ENCODE results near the gene NEK6.

The NEK6 gene

DNA sequence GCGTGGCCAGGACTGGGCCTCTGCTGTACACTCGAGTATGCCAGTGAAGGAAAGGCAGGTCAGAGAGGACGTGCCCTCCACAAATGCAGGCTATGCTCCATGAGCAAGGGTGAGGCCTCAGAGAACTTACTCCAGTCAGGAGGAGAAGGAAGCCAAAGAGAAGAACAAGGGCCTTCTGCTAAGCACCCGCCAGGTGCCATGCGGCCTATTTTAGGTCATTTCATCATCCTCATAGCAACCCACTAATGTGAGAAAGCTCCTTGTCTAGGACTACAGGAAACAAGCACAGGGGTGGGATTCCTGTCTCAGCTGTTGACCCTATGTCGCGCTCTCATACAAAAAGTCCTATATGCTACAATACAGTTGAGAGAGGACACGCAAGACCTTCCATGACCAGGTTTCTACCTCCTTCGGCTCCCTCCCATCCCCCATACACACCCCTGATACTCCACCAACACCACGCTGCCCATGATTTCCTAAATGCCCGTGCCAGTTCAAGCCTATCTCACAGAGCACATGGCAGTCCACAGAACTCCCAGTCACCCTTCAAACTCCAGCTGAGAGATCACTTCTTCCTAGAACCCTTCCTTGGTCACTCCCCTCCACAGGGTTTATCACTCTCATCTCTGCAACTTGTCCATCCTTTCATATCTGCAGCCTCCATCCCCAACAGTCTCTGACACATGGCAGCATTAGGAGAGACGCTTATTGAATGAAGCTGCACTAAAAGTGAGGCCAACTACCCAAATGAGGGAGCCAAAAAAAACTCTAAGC, 130.7 kb downstream of the NEK6 start:
- no peak for DNase-seq

DNA sequence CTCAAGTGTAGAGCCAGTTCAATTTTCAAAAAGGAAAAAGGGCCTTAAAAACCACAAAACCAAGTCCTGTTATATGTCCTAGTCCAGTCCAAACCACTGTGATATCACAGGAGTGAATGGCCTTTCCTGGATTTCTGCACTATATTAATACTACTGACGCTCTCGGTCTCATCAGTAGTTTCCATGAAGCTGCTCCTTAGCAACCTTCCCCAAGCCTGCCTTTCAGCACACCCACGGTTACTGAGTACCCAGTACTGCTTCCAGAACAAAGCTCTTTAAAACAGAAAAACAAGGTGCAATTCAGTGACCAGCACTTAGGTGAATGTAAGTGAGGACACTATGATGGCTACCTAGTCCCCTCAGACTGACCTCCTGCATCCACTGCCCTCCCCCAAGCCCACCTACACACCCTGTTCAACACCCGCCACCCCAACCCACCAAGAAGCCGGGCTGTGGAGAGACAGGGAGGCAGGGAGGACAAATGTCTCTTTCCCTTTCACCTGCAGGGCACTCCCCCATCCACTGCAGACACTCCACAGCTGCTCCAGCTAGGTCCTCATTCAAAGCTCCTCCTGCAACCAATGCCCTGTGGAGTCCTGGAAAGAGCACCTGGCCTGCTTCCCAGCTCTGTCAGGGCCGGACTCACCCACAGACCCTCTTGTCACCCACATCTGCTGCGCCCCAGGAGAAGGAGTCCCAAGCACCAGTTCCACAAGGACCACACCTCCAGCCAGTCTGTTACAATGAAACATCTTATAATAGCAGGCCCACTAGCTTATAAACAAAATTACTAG, 131.6 kb downstream of the NEK6 start:
- DNase-seq, result no peak

DNA sequence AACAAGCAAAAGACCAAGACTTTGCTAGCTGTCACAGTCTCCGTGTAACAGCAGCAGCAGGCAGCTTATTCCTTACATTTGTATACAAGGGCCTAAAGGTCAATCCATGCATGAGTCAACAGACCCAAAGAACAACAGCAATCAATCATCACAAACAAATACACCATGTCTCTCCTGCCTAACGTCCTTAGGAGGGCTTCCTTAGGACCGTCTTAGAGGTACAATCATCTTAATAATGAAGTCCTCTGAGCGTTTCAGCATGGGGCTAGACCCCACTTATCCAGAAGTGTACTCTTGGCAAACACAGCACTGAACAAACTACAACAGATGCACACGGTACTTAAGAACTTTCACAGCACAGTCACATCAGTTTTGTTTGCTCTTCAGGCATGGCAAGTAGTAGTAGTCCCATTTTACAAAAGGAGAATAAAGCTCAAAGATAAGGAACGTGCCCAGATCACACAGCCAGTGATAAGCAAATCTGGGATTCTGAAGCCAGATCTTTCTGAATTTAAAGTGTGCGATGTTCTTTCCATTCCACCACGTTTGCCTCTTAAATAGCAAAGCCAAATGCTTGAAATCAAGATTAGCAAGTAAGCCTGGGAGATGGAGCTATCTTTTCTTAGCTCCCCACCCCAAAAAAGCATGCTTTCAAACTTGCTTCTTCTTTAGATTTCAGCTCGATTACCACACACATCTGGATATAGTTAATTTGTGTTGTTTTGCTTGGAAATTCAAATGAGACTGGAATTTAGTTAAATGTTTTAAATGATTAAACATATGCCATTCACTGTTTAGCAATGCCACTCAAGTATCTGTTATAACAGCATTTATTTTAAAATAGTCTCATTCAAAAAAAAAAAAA, 133.3 kb downstream of the NEK6 start:
- no peak for DNase-seq

DNA sequence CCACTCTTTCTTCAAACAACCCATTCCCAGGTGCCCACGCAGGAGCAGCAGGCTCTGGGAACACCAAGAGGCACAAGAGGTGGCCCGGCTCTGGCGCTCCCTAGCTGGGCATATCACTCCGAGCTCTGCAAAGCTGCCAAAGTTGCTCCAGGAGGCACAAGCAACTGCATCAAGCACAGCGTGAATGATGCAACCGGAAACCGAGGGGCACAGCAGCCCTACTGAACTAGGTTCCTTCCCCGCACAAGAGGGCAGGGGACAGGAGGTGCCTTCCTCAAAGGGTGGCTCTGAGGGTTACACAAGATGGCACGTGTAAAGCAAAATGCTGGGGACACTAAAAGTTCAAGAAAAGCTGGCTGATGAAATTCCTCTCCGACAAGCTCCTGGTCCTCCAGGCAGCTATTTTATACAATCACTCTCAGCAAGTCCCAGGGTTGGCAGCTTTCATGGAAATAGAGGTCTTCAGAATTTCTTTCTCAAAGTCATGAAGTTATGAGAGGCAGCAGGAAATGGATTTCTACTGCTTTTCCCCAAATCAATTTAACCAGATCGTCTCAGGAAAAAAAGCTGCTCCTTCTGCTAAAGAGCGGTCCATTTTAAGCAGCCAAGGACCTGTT, 134.6 kb downstream of the NEK6 start:
- DNase-seq, result no peak

DNA sequence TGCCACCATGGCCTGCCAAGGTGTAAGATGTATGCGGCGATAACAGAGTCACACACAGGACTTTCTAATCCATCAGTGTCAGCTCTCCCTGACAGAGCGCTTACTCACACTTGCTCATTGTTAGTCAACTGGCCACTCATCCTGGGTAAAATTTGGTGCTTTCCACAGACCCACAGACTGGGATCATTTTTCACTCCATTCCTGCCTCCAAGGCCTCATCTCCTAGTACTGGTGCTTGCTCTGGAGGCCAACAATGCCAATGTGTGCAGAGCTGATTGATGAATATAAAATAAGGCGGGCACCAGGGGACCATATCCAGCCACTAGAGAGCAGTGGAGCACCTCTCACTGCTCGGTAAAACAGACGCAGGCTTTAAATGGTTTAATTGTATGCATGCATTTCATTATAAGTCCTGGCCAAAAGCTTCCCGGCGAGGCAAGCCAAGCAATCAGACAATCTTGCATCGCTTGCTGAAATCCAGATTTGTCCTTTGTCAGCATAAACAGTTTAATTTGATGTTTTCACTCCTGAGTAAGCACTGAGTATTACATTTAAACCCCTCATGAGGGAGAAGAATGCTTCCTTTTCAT, 135.2 kb downstream of the NEK6 start:
- DNase-seq, result no peak

DNA sequence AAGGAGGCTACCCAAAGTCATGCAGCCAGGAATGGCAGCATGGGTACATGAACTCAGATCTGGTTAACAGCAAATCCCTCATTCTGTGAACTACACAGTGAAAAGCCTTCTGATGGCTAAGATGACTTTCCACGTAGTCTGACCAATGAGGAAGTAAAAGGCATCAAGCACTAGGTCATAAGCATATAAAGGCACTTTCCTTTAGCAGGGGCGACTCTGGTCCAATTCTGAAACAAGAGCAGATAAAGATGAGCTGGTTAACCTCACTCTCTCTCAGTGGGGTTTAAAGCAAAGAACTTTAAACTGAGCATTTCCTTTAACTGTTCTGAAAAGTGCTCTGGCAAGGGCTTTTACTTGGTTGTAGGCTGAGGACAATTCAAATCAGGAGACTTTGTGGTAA, 136.4 kb downstream of the NEK6 start:
- no peak for DNase-seq

DNA sequence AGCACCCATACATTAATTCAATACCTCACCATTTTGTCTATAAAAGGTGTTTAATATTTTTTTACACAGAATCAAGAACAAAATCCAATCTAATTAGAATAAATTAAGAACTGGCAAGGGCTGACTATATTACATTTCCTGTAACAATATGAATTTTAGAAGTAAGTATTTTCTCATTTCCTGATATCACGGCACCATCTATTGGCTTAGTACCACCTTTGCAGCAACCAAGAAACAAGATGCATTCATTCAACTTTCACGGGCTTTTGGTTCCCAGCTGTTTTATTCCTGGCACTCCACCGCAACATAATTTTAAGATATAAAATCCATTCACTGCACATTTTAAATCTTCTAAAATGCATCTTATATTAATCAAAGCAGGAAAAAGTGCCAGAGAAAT, 136.8 kb downstream of the NEK6 start:
- DNase-seq, result no peak

DNA sequence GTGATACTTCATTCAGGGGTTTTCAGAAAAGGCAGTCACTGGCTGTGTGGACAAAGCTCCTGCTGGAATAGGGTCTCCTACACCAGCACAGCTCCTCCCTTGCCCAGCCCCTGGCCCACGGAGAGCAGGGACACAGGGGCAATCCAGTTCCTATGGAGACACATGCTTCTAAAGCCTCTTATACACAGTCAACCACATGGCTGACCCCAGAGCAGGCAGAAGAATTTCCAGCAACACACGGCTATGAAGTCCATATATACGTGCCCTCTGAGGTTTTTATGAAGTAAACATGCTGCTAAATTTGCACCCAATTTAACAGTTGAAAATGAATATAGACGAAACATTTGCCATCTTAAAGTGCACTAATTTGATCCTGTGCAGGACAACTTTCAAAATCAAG, 138.1 kb downstream of the NEK6 start:
- no peak for DNase-seq

DNA sequence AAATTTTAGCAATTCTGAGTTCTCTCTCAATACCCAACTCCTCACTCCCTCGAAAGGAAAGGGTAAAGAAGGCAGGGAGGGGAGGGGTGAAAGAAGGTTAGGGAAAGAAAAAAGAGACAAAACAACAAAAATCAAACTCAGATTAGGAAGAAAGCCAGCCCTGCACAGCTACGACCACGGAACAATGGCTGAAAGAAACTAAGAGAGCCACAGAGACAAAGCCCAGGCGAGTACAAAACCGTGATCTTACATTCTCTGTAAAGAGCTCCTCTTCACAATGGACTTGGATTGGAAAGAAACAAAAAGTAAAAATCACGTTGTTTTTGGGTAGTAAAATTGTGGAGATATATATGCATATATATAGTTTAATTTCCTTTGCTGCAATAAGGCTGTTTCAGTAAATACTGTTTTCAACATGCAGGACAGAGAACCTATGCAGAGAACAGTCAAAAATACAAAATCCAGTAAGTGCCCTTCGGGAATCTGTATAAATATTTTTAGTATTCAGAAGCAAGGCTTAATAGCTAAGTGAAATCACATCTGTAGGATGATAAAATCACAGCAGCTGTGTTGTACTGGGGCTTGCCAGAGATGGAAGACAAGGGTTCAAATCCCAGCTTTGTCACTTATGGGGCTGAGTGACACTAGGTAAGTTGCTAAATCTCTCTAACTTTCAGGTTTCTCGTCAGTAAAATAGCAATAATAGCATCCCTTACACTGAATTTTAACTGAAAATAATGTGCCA, 140.6 kb downstream of the NEK6 start:
- DNase-seq, result no peak

DNA sequence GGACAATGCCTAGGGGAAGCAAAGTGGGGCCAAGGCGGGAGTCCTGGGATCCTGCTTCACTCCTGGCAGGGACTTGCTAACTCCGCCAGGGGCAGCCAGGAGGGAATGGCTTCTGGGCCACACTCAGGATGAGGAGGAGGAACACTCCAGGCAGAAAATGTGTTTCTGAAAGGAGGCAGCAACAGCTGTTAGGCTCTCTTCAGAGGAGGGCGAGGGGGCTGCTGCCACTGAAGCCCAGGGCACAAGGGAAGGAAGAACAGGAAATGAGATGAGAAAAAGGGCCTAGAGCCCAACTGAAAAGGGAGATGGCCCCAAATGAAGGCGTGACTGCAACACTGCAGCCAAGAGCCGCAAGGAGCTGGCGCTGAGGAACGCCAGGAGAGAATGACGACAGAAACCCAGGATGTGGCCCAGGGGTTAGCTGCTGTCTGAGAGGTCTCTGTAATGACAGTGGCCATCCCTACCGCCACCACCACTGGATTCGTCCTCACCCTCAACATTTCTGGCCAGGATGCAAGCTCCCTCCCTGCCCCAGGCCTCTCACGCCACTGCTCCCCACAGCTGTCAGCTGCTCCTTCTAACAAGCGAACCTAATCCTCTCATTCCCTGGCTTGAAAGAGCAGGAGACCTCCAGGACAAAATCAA, 141.7 kb downstream of the NEK6 start:
- no peak for DNase-seq

DNA sequence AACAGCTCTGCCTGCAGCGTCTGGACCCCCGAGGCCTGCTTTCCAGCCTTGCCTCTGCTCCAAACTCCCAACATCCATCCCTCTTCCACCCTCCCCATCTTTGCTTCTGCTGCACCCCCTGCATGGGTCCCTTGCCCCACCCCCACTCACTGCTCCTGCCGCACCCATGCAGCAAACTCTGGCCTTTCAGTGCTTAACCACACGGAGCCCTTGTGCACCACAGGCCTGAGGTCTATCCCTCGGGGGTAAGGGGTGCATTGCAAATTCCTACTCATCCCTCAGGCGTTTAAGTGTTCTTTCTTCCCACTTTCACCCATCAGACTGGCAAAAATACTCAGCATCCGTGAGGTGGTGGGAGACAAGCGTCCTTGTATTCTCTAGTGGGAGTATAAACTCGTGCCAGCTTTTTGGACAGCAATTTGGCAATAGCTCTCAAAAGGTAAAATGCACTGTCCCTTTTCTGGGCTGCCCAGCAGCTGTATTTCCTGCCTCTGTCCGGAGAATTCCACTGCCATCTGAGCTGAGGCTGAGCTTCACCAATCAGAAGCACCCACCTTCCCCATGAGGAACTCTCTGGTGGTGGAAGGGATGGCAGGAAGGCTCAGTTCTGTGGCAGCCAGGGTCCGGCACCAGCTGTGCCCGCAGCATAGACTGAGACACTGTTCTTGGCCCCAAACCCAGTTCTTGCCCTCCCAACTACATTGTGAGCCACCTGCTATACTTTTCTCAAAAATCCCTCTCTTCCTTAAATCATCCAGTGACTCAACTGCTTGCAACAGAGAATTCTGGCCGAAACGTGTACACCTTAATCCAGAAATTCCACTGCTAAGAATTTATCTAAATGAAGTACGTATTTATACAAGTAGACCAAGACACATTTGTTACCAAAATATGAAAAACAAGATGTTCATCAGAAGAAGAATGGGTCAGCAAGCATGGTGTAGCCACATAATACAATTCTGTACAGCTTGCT, 142.5 kb downstream of the NEK6 start:
- no peak for DNase-seq
